Neural cell (in vitro differentiated cells): ENCODE results near the gene LRRC9. TPM values are rescaled to one million over a fixed set of nuclear protein-coding genes. Genes with fewer than 3 reads are reported as not detected.
A peak's percentile ranks its signal among the peaks of the same experiment; 100 is the strongest.

Experiments used
- H2AFZ ChIP-seq: fragments of 200-600, 300-800 bp; sonication (generic), shearing (Covaris generic); 2 replicates; pipeline ENCODE4 v1.6.0; 2014; ENCODE audit warnings: low read depth, mild to moderate bottlenecking, antibody characterized with exemption, low read length, moderate library complexity
- H3F3A ChIP-seq: fragments of 200-600 bp; shearing (Covaris generic); 2 replicates; pipeline ENCODE4 v1.6.1; 2016; ENCODE audit warnings: mild to moderate bottlenecking, moderate library complexity, mixed read lengths, antibody characterized with exemption, low read length; ENCODE audit not compliant: insufficient read depth, poor library complexity, severe bottlenecking
- H3K27ac ChIP-seq: fragments of 200-600, 300-800 bp; sonication (generic), shearing (Covaris generic); 2 replicates; pipeline ENCODE4 v1.5.1; 2014; ENCODE audit warnings: mild to moderate bottlenecking, low read length, moderate library complexity
- H3K27me3 ChIP-seq: fragments of 300-800, 200-600 bp; sonication (generic), shearing (Covaris generic); 2 replicates; pipeline ENCODE4 v1.6.0; 2014; ENCODE audit warnings: mild to moderate bottlenecking, low read depth, low read length, moderate library complexity; ENCODE audit not compliant: insufficient read depth
- H3K36me3 ChIP-seq: fragments of 300-800, 200-600 bp; sonication (generic), shearing (Covaris generic); 2 replicates; pipeline ENCODE4 v1.5.1; 2014; ENCODE audit warnings: mild to moderate bottlenecking, antibody characterized with exemption, low read length, moderate library complexity; ENCODE audit not compliant: insufficient read depth
- H3K4me2 ChIP-seq: fragments of 300-800, 200-600 bp; sonication (generic), shearing (Covaris generic); 2 replicates; pipeline ENCODE4 v1.6.0; 2014; ENCODE audit warnings: mild to moderate bottlenecking, low read length
- H3K4me3 ChIP-seq: fragments of 300-800, 200-600 bp; sonication (generic), shearing (Covaris generic); 2 replicates; pipeline ENCODE4 v1.5.1; 2014; ENCODE audit warnings: mild to moderate bottlenecking, low read length, moderate library complexity
- H3K79me2 ChIP-seq: fragments of 200-600 bp; shearing (Covaris generic); replicated peaks from 2 replicates; pipeline ENCODE4 v1.6.0; 2014; ENCODE audit warnings: mild to moderate bottlenecking, low read length, moderate library complexity; ENCODE audit not compliant: insufficient read depth
- H3K9ac ChIP-seq: fragments of 300-800, 200-600 bp; sonication (generic), shearing (Covaris generic); 2 replicates; pipeline ENCODE4 v1.6.1; 2016; ENCODE audit warnings: mild to moderate bottlenecking, low read length, mixed read lengths
- H3K9me2 ChIP-seq: fragments of 200-600 bp; shearing (Covaris generic); 2 replicates; pipeline ENCODE4 v1.6.1; 2016; ENCODE audit warnings: mild to moderate bottlenecking, low read length, mixed read lengths; ENCODE audit not compliant: insufficient read depth
- H3K9me3 ChIP-seq: fragments of 200-600, 300-800 bp; sonication (generic), shearing (Covaris generic); 2 replicates; pipeline ENCODE4 v1.6.1; 2016; ENCODE audit warnings: mild to moderate bottlenecking, mixed run types, low read length, moderate library complexity, mixed read lengths
- H4K20me1 ChIP-seq: fragments of 200-600 bp; shearing (Covaris generic); 2 replicates; pipeline ENCODE4 v1.6.1; 2016; ENCODE audit warnings: mild to moderate bottlenecking, mixed run types; ENCODE audit not compliant: insufficient read depth
- CTCF ChIP-seq: fragments of 450-650 bp; IDR thresholded peaks from 2 replicates; pipeline ENCODE4 v1.5.1; 2014; ENCODE audit warnings: antibody characterized with exemption, mild to moderate bottlenecking, moderate library complexity; ENCODE audit not compliant: poor library complexity, severe bottlenecking
- EP300 ChIP-seq: fragments of 450-650 bp; conservative IDR thresholded peaks from 2 replicates; pipeline ENCODE4 v1.6.1; 2014; ENCODE audit warnings: antibody characterized with exemption, mild to moderate bottlenecking, moderate library complexity; ENCODE audit not compliant: poor library complexity, severe bottlenecking
- EZH2 ChIP-seq: fragments of 200-600, 300-800 bp; shearing (Covaris generic), sonication (generic); IDR thresholded peaks from 2 replicates; pipeline ENCODE4 v1.6.1; 2014; ENCODE audit warnings: antibody characterized with exemption, low read length, borderline replicate concordance, mild to moderate bottlenecking; ENCODE audit not compliant: insufficient read depth, poor library complexity, severe bottlenecking
- MXI1 ChIP-seq: fragments of 450-650 bp; conservative IDR thresholded peaks from 2 replicates; pipeline ENCODE4 v1.6.1; 2014; ENCODE audit warnings: antibody characterized with exemption, mild to moderate bottlenecking; ENCODE audit not compliant: poor library complexity, severe bottlenecking
- POLR2AphosphoS5 ChIP-seq: IDR thresholded peaks from 2 replicates; pipeline ENCODE4 v1.6.1; 2012
- RAD21 ChIP-seq: fragments of 450-650 bp; conservative IDR thresholded peaks from 2 replicates; pipeline ENCODE4 v1.6.1; 2014; ENCODE audit warnings: antibody characterized with exemption, mild to moderate bottlenecking, moderate library complexity
- REST ChIP-seq: IDR thresholded peaks from 2 replicates; pipeline ENCODE4 v1.6.1; 2012; ENCODE audit warnings: borderline replicate concordance
- SMC3 ChIP-seq: fragments of 450-650 bp; conservative IDR thresholded peaks from 2 replicates; pipeline ENCODE4 v1.6.1; 2014; ENCODE audit warnings: antibody characterized with exemption, mild to moderate bottlenecking, moderate library complexity; ENCODE audit not compliant: poor library complexity
- TAF1 ChIP-seq: IDR thresholded peaks from 2 replicates; pipeline ENCODE4 v1.6.1; 2012; ENCODE audit warnings: low read depth
- polyA plus RNA-seq: library from polyadenylated mRNA; depleted of rRNA; stranded (reverse); fragments of >200 nt; gene quantifications from 2 replicates; pipeline ENCODE4 v1.2.3, GENCODE V29; 2014

LRRC9 gene
- polyA plus RNA-seq, 1 donor from 2014 or later, result 1.3 TPM

DNA sequence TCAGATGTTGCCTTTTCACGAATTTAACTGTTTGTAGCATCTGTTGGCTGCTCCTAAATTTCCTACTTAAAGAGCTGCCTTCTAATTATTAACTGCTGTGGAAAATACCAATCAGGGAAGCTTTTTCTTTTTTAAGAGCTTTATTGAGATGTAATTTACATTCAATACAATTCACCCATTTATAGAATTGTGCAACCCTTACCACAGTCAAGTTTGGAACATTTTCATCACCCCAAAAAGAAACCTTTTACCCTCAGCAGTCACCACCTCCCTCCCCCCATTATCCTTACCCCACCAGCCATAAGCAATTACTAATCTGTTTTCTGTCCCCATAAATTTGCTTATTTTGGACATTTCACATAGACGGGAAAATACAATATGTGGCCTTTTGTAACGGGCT, 173.1 kb downstream of the LRRC9 start:
- Histone ChIP-seq H3K9ac (peak overlapping the region; percentile 94), H4K20me1 (no peaks in the 10 kb centered on the region), H3K79me2 (peaks cover 59% of the 10 kb centered on the region), H3K9me2 (no peaks in the 10 kb centered on the region), H3K27ac (peak overlapping the region; percentile 95), H3F3A (no peaks in the 10 kb centered on the region), H2AFZ (peak overlapping the region; percentile 66), H3K36me3 (no peaks in the 10 kb centered on the region), H3K27me3 (no peaks in the 10 kb centered on the region), H3K4me2 (peak overlapping the region; percentile 93), H3K9me3 (no peaks in the 10 kb centered on the region), H3K4me3 (peak overlapping the region; percentile 82)
- TF ChIP-seq REST, result peak; percentile 18
- no peak for TF ChIP-seq CTCF

DNA sequence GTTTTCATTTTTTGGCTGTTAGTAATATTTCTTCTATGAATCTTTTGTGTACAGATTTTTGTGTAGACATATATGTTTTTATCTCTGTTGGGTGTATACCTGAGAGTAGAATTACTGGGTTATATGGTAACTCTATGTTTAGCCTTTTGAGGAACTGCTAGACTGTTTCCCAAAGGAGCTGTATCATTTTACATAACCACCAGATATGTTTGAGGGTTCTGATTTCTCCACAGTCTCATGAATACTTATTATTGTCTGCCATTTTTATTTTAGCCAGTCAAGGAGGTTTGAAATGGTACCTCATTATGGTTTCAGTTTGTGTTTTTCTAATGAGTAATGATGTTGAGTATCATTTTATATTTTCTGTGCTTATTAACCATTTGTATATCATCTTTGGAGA, 173.7 kb downstream of the LRRC9 start:
- no peaks in the 10 kb centered on the region for H3K9me2 ChIP-seq
- TF ChIP-seq EP300 (no peak), POLR2AphosphoS5 (no peak), REST (no peak), MXI1 (no peak), SMC3 (no peak), TAF1 (no peak), EZH2 (no peak), CTCF (no peak), RAD21 (no peak)
- H3K27ac ChIP-seq, result peak overlapping the region; percentile 95
- H3K27me3 ChIP-seq, result no peaks in the 10 kb centered on the region
- H3K79me2 ChIP-seq, result peaks cover 63% of the 10 kb centered on the region
- H3K4me2 ChIP-seq, result peak overlapping the region; percentile 93
- H3F3A ChIP-seq, result no peaks in the 10 kb centered on the region
- no peaks in the 10 kb centered on the region for H4K20me1 ChIP-seq
- peak overlapping the region; percentile 10 for H2AFZ ChIP-seq
- H3K36me3 ChIP-seq, result no peaks in the 10 kb centered on the region
- H3K9me3 ChIP-seq, result no peaks in the 10 kb centered on the region
- H3K4me3 ChIP-seq, result peak overlapping the region; percentile 82
- H3K9ac ChIP-seq, result peak overlapping the region; percentile 94
